LNCaP clone FGC (cell line): ENCODE measurements around the gene ARRDC1.
A peak's percentile ranks its signal among the peaks of the same experiment; 100 is the strongest.
"Not testable (repeated sequence)": the region's sequence is repeated elsewhere in the genome, so short reads cannot be mapped to it uniquely, and the experiment has no call there.

Experiments used
- DNase-seq: peaks from one replicate; pipeline ENCODE4 v3.0.0-alpha.2; 2011; ENCODE audit warnings: low read depth
- H3K4me3 ChIP-seq: 2 replicates; pipeline ENCODE4 v1.5.1; 2011; ENCODE audit warnings: mild to moderate bottlenecking, low read depth, low read length, control low read depth
- TF ChIP-seq, protein P1 (sequence below): IDR thresholded peaks from 2 replicates; pipeline ENCODE4 v1.5.1; 2012; ENCODE audit warnings: mild to moderate bottlenecking; ENCODE audit not compliant: control insufficient read depth, insufficient read depth; ENCODE audit errors: extremely low read depth

Gene ARRDC1

DNA sequence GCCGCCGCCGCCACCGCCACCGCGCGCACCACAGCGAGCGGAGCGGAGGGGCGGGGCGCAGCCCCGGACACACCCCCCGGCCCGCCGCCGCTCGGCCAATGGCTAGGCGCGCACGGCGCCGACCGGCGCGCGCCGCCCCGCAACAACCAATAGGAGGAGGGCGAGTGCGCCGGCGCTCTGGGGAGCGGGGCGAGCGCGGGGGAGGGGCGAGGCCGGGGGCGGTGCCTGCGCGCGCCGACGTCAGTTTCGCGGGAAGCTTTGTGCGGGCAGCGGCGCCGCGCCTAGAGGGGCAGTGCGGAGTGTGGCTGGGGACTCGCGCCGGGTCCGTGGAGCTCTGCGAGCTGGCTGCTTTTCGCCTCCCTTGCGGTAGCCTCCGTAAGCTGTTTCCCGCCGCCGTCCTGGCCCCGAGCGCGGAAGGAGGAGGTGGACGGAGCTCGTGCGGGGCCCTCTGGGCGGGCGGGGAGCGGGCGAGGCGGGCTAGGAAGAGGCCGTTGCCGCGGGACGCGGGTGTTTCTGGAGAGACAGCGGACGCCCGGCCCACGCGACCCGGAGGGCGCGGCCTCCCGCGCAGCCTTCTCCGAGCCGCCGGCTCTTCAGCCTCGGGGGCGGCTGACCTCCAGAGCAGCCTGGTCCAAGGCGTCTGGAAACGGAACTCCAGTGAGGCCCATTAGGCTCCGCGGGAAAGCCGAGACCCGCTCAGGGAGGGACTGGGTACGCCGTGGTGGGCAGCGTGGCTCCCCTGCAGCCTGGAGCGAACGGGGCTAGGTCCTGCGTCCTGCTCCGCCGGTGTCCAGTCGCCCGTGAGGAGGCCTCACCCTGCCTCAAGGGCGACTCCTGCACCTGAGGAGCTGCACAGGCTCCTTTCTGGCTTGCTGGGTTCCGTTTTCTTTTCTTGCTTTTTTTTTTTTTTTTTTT, 14.8 kb upstream of the ARRDC1 start, which contains the start of gene ZMYND19:
ZMYND19 (minus strand) TSS at position 44 of the 915 bp plus-strand sequence. CDS start 249 bp downstream, outside the sequence.
- TF ChIP-seq, protein P1, sequence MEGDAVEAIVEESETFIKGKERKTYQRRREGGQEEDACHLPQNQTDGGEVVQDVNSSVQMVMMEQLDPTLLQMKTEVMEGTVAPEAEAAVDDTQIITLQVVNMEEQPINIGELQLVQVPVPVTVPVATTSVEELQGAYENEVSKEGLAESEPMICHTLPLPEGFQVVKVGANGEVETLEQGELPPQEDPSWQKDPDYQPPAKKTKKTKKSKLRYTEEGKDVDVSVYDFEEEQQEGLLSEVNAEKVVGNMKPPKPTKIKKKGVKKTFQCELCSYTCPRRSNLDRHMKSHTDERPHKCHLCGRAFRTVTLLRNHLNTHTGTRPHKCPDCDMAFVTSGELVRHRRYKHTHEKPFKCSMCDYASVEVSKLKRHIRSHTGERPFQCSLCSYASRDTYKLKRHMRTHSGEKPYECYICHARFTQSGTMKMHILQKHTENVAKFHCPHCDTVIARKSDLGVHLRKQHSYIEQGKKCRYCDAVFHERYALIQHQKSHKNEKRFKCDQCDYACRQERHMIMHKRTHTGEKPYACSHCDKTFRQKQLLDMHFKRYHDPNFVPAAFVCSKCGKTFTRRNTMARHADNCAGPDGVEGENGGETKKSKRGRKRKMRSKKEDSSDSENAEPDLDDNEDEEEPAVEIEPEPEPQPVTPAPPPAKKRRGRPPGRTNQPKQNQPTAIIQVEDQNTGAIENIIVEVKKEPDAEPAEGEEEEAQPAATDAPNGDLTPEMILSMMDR = no peak
- no peak for DNase-seq
- peak within 1 kb of the TSS; percentile 88 for H3K4me3 ChIP-seq

DNA sequence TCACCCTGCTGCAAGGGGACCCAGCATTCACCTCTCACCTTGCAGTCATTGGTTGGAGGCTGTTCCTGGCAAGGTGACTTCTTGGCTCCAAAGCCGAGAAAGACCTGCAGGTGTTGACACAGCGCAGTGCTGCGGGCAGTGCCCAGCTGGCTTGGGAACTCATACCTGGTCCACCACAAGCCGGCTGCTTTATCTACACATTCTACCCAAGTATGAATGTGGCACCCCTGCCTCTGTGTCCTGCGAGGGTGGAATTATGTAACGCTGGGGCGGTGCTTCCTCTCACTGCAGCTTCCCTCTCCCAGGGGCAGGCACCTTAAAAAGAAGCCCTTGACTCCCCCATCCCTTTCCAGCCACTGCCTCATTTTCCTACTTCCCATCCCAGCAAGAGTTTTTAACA, 12.7 kb upstream of the ARRDC1 start:
- H3K4me3 ChIP-seq = peak overlapping the region; percentile 35
- peak; percentile 81 for DNase-seq
- TF ChIP-seq, protein P1 = no peak

DNA sequence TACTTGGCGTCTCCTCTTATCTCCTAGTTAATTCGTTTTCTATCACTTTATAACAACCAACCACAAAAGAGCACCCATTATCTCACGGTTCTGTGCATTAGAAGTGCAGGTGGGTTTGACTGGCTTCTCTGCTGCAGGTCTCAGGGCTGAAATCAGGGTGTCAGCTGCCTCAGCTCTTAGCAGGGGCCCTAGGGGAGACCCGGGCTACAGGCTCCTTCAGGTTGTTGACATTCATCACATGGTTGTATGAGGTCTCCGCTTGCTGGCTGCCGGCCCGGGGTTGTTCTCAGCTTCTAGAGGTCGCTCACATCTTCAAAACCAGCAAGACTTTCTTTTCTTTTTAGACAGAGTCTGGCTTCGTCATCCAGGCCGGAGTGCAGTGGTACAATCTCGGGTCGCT, 12.3 kb upstream of the ARRDC1 start:
- TF ChIP-seq, protein P1 = no peak
- H3K4me3 ChIP-seq = peak overlapping the region; percentile 35
- DNase-seq = no peak

DNA sequence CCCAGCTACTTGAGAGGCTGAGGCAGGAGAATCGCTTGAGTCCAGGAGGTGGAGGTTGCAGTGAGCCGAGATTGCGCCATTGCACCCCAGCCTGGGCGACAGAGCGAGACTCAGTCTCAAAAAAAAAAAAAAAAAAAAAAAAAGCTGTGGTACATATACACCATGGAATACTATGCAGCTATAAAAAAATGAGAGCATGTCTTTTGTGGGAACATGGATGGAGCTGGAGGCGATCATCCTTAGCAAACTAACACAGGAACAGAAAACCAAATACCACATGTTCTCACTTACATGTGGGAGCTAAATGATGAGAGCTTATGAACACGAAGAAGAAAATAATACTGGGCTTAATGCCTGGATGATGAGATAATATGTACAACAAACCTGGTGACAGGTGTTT, 8.9 kb upstream of the ARRDC1 start:
- H3K4me3 ChIP-seq, DNase-seq: not testable (repeated sequence)

DNA sequence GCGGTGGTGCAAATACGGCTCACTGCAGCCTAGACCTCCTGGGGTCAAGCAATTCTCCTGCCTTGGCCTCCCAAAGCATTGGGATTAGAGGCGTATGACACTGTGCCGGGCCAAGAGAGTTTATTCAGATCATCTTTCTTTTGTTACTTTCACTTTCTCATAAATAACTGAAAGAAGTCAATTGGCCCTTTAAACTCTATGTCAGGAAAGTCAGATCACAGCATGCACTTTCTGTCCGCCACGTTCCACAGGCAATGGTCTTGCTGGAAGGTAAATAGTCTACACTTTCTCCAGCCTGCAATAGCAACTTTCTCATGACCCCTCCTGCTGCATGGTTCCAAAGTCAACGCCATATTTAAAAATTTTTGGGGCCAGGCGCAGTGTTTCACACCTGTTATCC, 6.5 kb upstream of the ARRDC1 start:
- DNase-seq = no peak
- TF ChIP-seq, protein P1 = no peak
- no peak overlapping the region for H3K4me3 ChIP-seq

DNA sequence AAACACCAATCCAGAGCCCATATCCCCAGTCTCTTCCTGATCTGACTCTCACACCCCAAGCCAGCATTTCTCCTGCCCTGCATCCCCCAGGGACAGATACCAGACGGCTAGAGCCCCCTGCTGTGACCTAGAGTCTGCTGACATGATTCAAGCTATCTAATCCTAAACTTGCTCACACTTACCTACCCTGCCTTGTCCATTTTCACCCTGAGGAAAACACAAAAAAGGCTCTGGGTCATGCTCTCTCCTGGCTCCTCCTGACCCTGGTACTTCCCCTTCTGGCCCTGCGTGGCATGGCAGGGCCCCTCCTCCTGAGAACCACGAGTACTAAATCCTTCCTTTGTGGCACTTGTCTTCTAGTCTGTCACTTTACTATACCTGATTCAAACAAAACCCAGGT, 2.8 kb upstream of the ARRDC1 start:
- DNase-seq = no peak
- TF ChIP-seq, protein P1 = no peak

DNA sequence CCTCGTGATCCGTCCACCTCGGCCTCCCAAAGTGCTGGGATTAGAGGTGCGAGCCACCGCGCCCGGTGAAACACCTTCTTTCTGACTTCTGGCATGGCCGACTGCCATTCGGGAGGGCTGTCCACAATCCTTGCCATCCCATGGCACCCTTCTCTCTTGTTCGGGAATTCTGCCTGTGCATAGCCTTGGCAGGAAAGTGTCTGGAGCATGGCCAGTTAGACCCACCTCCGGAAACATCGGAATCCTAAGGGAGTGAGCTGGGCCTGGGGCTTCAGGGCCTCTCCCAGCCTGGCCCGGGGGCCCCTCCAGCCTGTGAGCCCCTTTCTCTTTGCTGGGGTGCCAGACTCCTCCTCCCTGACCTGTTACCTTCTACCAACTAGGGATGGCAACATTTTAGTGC, 1.6 kb upstream of the ARRDC1 start:
- no peak for DNase-seq
- no peak overlapping the region for H3K4me3 ChIP-seq
- TF ChIP-seq, protein P1 = no peak

More for the DNA sequence above, 2.8 kb upstream of the ARRDC1 start:
- H3K4me3 ChIP-seq = no peak overlapping the region
